ENCODE measurements around the gene KIAA1328.
"Not testable (repeated sequence)": the region's sequence is repeated elsewhere in the genome, so short reads cannot be mapped to it uniquely, and the experiment has no call there.

Gene KIAA1328

GRCh38 chr18:36828630-36829361 lies at the start of gene KIAA1328, which contains the start of gene TPGS2:
KIAA1328 (plus strand) TSS chr18:36829127; CDS start chr18:36829139, 12 bp downstream.
TPGS2 (minus strand) TSS chr18:36829002; CDS start chr18:36828767, 235 bp downstream.
- peak; percentile 97 for DNase-seq

- no peak for DNase-seq
These were observed 48.2 kb upstream of the KIAA1328 start for GRCh38 chr18:36780748-36781147.

- DNase-seq: no peak
These were observed 46.2 kb upstream of the KIAA1328 start for GRCh38 chr18:36782710-36783109.

- DNase-seq: no peak
These were observed 45.1 kb upstream of the KIAA1328 start for GRCh38 chr18:36783792-36784191.

- no peak for DNase-seq
These were observed 42.2 kb upstream of the KIAA1328 start for GRCh38 chr18:36786686-36787085.

- no peak for DNase-seq
These were observed 36.2 kb upstream of the KIAA1328 start for GRCh38 chr18:36792634-36793283.

- DNase-seq: no peak
These were observed 30.0 kb upstream of the KIAA1328 start for GRCh38 chr18:36798738-36799473.

- DNase-seq: no peak
These were observed 23.8 kb upstream of the KIAA1328 start for GRCh38 chr18:36805105-36805504.

GRCh38 chr18:36808681-36809080 lies 20.2 kb upstream of the KIAA1328 start:
- DNase-seq: no peak

GRCh38 chr18:36809590-36810381 lies 19.1 kb upstream of the KIAA1328 start:
- DNase-seq: peak; percentile 91

- DNase-seq: no peak
These were observed 17.5 kb upstream of the KIAA1328 start for GRCh38 chr18:36811430-36811829.

GRCh38 chr18:36811955-36812354 lies 17.0 kb upstream of the KIAA1328 start:
- no peak for DNase-seq

GRCh38 chr18:36812678-36813077 lies 16.2 kb upstream of the KIAA1328 start:
- no peak for DNase-seq

- DNase-seq: peak; percentile 48
These were observed 15.7 kb upstream of the KIAA1328 start for GRCh38 chr18:36813101-36813775.

- DNase-seq: peak; percentile 93
These were observed 15.1 kb upstream of the KIAA1328 start for GRCh38 chr18:36813824-36814223.

GRCh38 chr18:36814994-36815393 lies 13.9 kb upstream of the KIAA1328 start:
- peak; percentile 33 for DNase-seq

GRCh38 chr18:36816096-36816495 lies 12.8 kb upstream of the KIAA1328 start:
- DNase-seq: not testable (repeated sequence)

- DNase-seq: no peak
These were observed 11.9 kb upstream of the KIAA1328 start for GRCh38 chr18:36817039-36817438.

- DNase-seq: no peak
These were observed 10.3 kb upstream of the KIAA1328 start for GRCh38 chr18:36818652-36819051.

GRCh38 chr18:36819621-36820020 lies 9.3 kb upstream of the KIAA1328 start:
- no peak for DNase-seq

GRCh38 chr18:36821681-36822080 lies 7.2 kb upstream of the KIAA1328 start:
- no peak for DNase-seq

GRCh38 chr18:36825526-36825925 lies 3.4 kb upstream of the KIAA1328 start:
- no peak for DNase-seq
